ENCODE measurements around the gene RPL7L1. TPM values are rescaled to one million over a fixed set of nuclear protein-coding genes. Genes with fewer than 3 reads are reported as not detected.

Gene RPL7L1
- total RNA-seq, 4 donors from 2014 or later = 61.1 to 106 (median 87.9) TPM

GRCh38 chr6:42904467-42904866 lies 25.1 kb downstream of the RPL7L1 start:
- peaks cover 0 to 7% (median 0%) of the 10 kb centered on the region in 3 donors for H3K4me1 ChIP-seq
- 84% methylated on average over 10 of the region's 10 CpGs; no CpG with 5 or more reads in 1 of the 2 donors for WGBS, 2 donors (ENCODE audit: low coverage in 1 of 2)
- no peaks in the 10 kb centered on the region for H3K36me3 ChIP-seq
- no peak overlapping the region for H3K27ac ChIP-seq
- no peak overlapping the region for H3K4me3 ChIP-seq
- H3K9me3 ChIP-seq = no peaks in the 10 kb centered on the region
- no peak for TF ChIP-seq EP300 (IDR thresholded peaks at IDR 0.05)
- no peak for TF ChIP-seq CTCF (IDR thresholded peaks at IDR 0.05)
- no peak for TF ChIP-seq POLR2AphosphoS5 (IDR thresholded peaks at IDR 0.05)
- TF ChIP-seq POLR2A (IDR thresholded peaks at IDR 0.05) = no peak
- no peak for ATAC-seq
- H3K27me3 ChIP-seq = no peaks in the 10 kb centered on the region

GRCh38 chr6:42907336-42907735 lies 27.9 kb downstream of the RPL7L1 start:
- no peak overlapping the region for H3K27ac ChIP-seq
- no peak for TF ChIP-seq POLR2A (IDR thresholded peaks at IDR 0.05)
- TF ChIP-seq POLR2AphosphoS5 (IDR thresholded peaks at IDR 0.05) = no peak
- no peak for TF ChIP-seq CTCF (IDR thresholded peaks at IDR 0.05)
- no peak for TF ChIP-seq EP300 (IDR thresholded peaks at IDR 0.05)
- H3K4me1 ChIP-seq = peaks cover 0 to 9% (median 6%) of the 10 kb centered on the region in 3 donors
- peaks cover 15% of the 10 kb centered on the region for H3K27me3 ChIP-seq
- no peaks in the 10 kb centered on the region for H3K9me3 ChIP-seq
- no peaks in the 10 kb centered on the region for H3K36me3 ChIP-seq
- ATAC-seq = no peak
- no CpG with 5 or more reads among the region's 5 CpGs for WGBS, 2 donors (ENCODE audit: low coverage in 1 of 2)
- H3K4me3 ChIP-seq = no peak overlapping the region

GRCh38 chr6:42909835-42910234 lies 30.4 kb downstream of the RPL7L1 start:
- Histone ChIP-seq H3K27ac (no peak overlapping the region), H3K4me1 (peaks cover 0 to 9% (median 6%) of the 10 kb centered on the region in 3 donors), H3K36me3 (no peaks in the 10 kb centered on the region), H3K27me3 (peaks cover 37% of the 10 kb centered on the region), H3K4me3 (no peak overlapping the region), H3K9me3 (no peaks in the 10 kb centered on the region)
- TF ChIP-seq POLR2A (IDR thresholded peaks at IDR 0.05) (no peak), POLR2AphosphoS5 (IDR thresholded peaks at IDR 0.05) (no peak), CTCF (IDR thresholded peaks at IDR 0.05) (no peak)
- 80% methylated on average over 5 of the region's 10 CpGs; no CpG with 5 or more reads in 1 of the 2 donors for WGBS, 2 donors (ENCODE audit: low coverage in 1 of 2)
- no peak for ATAC-seq

- 13% methylated on average over 15 of the region's 49 CpGs; no CpG with 5 or more reads in 1 of the 2 donors for WGBS, 2 donors (ENCODE audit: low coverage in 1 of 2)
- Histone ChIP-seq H3K4me1 (peaks cover 0 to 9% (median 6%) of the 10 kb centered on the region in 3 donors), H3K27me3 (peaks cover 49% of the 10 kb centered on the region), H3K4me3 (peak overlapping the region in 1 of 2 donors; percentile 36), H3K9me3 (no peaks in the 10 kb centered on the region), H3K27ac (no peak overlapping the region), H3K36me3 (no peaks in the 10 kb centered on the region)
- no peak for ATAC-seq
- TF ChIP-seq POLR2A (IDR thresholded peaks at IDR 0.05) (no peak), POLR2AphosphoS5 (IDR thresholded peaks at IDR 0.05) (no peak), EP300 (IDR thresholded peaks at IDR 0.05) (no peak), CTCF (IDR thresholded peaks at IDR 0.05) (no peak)
These were observed 32.0 kb downstream of the RPL7L1 start for GRCh38 chr6:42911171-42912021.

GRCh38 chr6:42914546-42914945 lies 35.1 kb downstream of the RPL7L1 start:
- 71 to 75% methylated on average over 1 to 4 of the region's 4 CpGs for WGBS, 2 donors (ENCODE audit: low coverage in 1 of 2)

More at GRCh38 chr6:42914546-42914945, 35.1 kb downstream of the RPL7L1 start:
- TF ChIP-seq CTCF (IDR thresholded peaks at IDR 0.05) (no peak), POLR2AphosphoS5 (IDR thresholded peaks at IDR 0.05) (no peak), EP300 (IDR thresholded peaks at IDR 0.05) (no peak), POLR2A (IDR thresholded peaks at IDR 0.05) (no peak)
- Histone ChIP-seq H3K4me3 (no peak overlapping the region), H3K4me1 (peaks cover 0 to 9% (median 6%) of the 10 kb centered on the region in 3 donors), H3K27me3 (peaks cover 50% of the 10 kb centered on the region), H3K27ac (no peak overlapping the region), H3K9me3 (no peaks in the 10 kb centered on the region), H3K36me3 (no peaks in the 10 kb centered on the region)
- no peak for ATAC-seq
